KOPT-K1 (cell line): ENCODE measurements around the gene UPF2.

ENCODE experiments used
- H3K27ac ChIP-seq: fragments of 200-600 bp; sonication (generic); 2 replicates; pipeline ENCODE4 v1.5.1; 2016; ENCODE audit warnings: antibody characterized with exemption, mild to moderate bottlenecking, low read depth, low read length; ENCODE audit not compliant: poor library complexity, severe bottlenecking
- H3K36me3 ChIP-seq: fragments of 200-600 bp; sonication (generic); 2 replicates; pipeline ENCODE4 v1.5.1; 2017; ENCODE audit warnings: antibody characterized with exemption, mild to moderate bottlenecking, low read length, moderate library complexity; ENCODE audit not compliant: insufficient read depth
- H3K9me3 ChIP-seq: fragments of 200-600 bp; sonication (generic); 2 replicates; pipeline ENCODE4 v1.5.1; 2017; ENCODE audit warnings: antibody characterized with exemption, low read length, mild to moderate bottlenecking; ENCODE audit not compliant: insufficient read depth, poor library complexity, severe bottlenecking

The UPF2 gene

GRCh38 chr10:11881477-11882417, 160.9 kb downstream of the UPF2 start:
- Histone ChIP-seq H3K9me3 (no peaks in the 10 kb centered on the region), H3K36me3 (no peaks in the 10 kb centered on the region), H3K27ac (no peak overlapping the region)

DNA sequence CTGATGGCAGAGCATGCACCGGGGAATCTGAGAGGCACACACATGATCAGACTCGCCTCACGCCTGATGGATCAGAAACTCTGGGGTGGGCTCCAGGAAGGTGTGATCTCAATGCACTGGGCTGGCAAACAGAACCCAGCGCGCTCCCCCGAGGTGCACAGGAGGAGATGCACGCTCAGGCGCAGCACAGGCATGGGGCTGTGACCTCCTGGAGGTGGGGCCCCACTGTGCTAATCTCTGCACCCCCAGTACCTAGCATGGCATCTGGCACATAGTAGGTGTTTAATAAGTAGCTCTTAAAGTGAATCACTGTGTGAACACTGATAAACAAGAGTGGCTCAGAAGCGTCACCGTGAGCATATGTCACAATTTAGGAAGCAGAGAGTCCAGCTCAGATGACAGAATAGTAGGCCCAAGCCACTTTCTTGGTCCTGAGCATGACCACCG, 161.6 kb downstream of the UPF2 start:
- no peaks in the 10 kb centered on the region for H3K9me3 ChIP-seq
- H3K27ac ChIP-seq, result no peak overlapping the region
- no peaks in the 10 kb centered on the region for H3K36me3 ChIP-seq

GRCh38 chr10:11880151-11881029, 162.2 kb downstream of the UPF2 start:
- Histone ChIP-seq H3K36me3 (no peaks in the 10 kb centered on the region), H3K27ac (no peak overlapping the region), H3K9me3 (no peaks in the 10 kb centered on the region)

- H3K36me3 ChIP-seq, result no peaks in the 10 kb centered on the region
- H3K27ac ChIP-seq, result no peak overlapping the region
- no peaks in the 10 kb centered on the region for H3K9me3 ChIP-seq
Measured at GRCh38 chr10:11879387-11880094, 163.1 kb downstream of the UPF2 start.

- Histone ChIP-seq H3K36me3 (no peaks in the 10 kb centered on the region), H3K9me3 (no peaks in the 10 kb centered on the region), H3K27ac (no peak overlapping the region)
Measured at GRCh38 chr10:11878776-11879175, 163.8 kb downstream of the UPF2 start.

DNA sequence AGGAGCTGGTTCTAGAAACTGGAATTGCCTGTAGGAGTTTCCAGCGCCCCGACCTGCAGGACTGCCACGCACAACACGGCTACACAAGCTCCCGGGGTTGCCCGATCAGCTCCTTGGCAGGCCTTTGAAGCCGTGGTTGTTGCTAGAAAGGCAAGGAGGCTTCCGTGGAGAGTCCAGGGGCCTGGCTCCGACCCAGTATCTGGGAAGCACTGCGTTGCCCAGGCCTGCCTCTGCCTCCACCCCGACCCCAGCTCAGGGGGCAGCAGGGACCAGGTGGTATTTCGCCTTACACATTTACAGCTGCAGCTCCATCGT, 165.1 kb downstream of the UPF2 start:
- no peaks in the 10 kb centered on the region for H3K36me3 ChIP-seq
- no peak overlapping the region for H3K27ac ChIP-seq
- H3K9me3 ChIP-seq, result no peaks in the 10 kb centered on the region

DNA sequence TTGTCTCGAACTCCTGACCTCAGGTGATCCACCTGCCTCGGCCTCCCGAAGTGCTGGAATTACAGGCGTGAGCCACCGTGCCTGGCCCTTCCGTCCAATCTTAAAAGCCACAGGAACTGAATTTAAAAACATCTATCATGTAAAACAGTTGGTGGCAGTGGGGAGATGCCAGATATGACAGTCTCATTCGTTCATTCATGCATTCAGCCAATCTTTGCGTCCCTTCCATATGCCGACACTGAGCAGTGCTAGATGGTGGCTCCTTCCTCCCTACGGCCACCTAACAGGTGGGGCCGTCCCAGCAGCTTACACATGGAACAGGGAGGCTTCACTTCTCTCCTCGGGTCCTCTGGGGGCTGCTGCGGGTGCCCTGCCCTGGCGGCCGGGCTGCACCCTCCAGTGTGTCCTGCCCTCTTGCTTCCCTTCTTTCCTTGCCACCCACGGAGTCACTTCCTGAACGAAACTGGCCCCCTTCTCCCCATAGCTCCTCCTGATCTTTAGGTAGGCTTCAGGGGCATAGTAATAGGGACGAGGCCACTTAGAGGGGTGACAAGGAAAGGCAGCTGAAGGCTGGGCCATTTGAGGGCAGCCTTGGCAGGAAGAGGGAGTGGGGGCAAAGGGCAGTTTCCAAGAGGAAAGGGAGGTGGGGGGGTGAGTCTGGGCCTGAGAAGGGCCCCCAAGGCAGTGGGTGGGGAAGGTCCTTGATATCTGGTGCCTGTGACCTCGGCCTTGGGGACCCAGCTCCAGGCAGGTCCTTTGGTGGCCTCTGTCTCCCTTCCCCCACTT, 165.6 kb downstream of the UPF2 start:
- no peaks in the 10 kb centered on the region for H3K9me3 ChIP-seq
- no peak overlapping the region for H3K27ac ChIP-seq
- no peaks in the 10 kb centered on the region for H3K36me3 ChIP-seq

DNA sequence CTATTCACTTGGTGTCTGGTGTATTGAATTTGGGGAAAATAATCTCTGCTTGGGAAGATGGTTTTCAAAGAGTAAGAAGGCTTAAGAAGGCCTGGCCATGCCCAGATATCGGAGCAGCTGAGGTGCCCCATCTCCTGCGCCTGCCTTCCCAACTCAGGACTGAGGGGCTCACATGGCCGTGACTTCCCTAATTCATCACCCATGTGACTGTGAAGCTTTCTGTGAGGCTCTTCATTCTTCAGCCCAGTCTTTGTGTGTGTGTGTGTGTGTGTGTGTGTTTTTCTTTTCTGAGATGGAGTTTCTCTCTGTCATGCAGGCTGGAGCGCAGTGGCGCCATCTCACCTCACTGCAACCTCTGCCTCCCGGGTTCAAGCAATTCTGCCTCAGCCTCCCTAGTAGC, 166.3 kb downstream of the UPF2 start:
- no peaks in the 10 kb centered on the region for H3K36me3 ChIP-seq
- no peak overlapping the region for H3K27ac ChIP-seq
- H3K9me3 ChIP-seq, result no peaks in the 10 kb centered on the region

DNA sequence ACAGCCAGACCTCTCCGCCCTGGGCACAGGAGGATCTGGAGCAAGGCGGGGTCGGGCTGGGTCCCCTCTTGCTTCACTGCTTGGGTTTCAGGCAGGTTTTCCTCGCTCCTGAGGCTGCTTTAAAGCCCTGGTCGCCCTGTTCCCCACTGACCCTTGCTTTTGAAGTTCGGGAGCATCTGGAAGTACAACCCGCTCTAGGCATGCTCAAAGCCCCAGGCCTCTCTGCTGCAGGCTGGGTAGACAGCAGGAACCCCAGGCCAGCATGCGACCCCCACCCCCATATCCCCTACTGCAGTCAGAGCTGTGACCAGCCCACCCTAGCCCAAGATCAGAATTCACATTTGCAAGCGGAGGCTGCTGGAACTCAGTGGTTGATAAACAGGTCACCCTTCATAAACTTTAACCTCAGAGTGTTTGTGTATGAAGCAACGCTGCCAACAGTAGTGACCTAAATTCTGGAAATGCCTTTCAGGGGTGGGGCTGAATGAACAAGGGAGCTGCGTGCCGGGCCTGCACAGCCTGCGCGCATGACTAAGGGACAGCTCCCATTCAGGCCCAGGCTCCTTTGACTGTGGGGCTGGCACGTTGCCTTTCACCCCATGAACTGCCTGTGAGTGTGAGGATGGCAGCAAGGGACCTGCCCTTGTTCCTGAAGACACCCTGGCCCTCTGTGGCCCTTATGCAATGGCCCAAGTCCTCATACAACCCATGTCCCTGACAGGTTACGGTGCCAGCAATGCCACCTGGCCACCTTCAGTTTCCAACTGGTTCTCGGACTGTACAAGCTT, 166.9 kb downstream of the UPF2 start:
- no peaks in the 10 kb centered on the region for H3K36me3 ChIP-seq
- H3K27ac ChIP-seq, result no peak overlapping the region
- no peaks in the 10 kb centered on the region for H3K9me3 ChIP-seq

- Histone ChIP-seq H3K36me3 (no peaks in the 10 kb centered on the region), H3K9me3 (no peaks in the 10 kb centered on the region), H3K27ac (peak overlapping the region; percentile 6)
Measured at GRCh38 chr10:11874568-11875493, 167.8 kb downstream of the UPF2 start.

GRCh38 chr10:11871466-11871865, 171.1 kb downstream of the UPF2 start:
- Histone ChIP-seq H3K27ac (no peak overlapping the region), H3K9me3 (no peaks in the 10 kb centered on the region), H3K36me3 (no peaks in the 10 kb centered on the region)

DNA sequence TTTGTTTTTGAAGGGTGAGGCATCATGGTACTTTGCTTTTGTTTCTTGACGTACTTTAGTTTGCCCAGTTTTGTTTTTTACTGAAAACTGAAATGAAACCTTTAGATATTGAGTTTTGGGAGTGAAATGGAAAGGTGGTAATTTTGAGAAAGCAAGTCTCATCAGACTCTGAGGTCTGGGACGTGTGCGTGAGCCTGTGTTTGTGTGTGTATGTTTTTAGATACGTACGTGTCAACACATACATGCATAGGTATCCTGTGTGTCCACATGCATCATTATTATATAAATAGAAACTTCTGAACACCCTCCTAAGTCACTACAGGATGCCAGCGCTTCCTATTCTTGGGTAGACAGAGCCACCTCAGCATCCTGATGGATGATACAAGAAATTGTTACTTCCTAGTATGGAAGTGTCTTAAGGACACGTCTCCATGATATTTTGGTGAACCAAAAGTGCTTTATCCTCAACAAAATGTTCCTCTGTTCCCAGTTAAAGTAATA, 171.7 kb downstream of the UPF2 start:
- Histone ChIP-seq H3K36me3 (no peaks in the 10 kb centered on the region), H3K9me3 (no peaks in the 10 kb centered on the region), H3K27ac (no peak overlapping the region)

DNA sequence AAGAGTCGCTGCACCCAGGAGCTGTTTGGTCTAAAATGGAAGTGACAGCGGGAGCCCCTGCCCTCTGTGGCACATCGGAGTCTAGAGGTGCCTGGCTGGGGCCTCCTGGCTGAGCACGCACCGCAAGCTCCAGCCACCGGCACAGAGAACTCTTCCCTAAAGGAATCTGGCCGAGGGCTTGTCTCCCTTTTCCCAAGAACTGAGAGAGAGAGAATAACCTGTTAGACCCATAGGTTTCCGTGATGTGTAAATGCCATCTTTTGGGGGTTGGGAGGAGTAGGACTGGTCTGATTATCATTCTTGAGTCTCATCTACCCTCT, 172.2 kb downstream of the UPF2 start:
- H3K27ac ChIP-seq, result no peak overlapping the region
- no peaks in the 10 kb centered on the region for H3K9me3 ChIP-seq
- no peaks in the 10 kb centered on the region for H3K36me3 ChIP-seq
